ENCODE results near the gene PRR36. TPM values are rescaled to one million over a fixed set of nuclear protein-coding genes. Genes with fewer than 3 reads are reported as not detected.

The PRR36 gene
- total RNA-seq, 2 experiments from 2014 or later, result 0.17 TPM; not detected in 1

DNA sequence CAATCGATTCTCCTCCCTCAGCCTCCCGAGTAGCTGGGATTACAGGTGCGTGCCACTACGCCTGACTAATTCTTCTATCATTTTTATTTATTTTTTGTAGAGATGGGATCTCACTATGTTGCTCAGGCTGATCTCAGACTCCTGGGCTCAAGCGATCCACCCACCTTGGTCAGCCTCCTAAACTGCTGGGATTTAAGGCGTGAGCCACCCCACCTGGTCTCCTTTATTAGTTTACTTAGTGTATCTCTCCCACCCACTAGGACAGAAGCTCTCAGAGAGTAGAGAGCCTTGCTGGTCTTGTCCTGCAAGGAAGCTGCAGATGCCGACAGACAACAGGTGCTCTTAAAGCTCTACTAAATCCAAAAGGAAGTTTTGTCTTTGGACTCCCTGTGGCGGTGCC lies 11.6 kb upstream of the PRR36 start:
- Histone ChIP-seq H3K9me3 (ENCODE audit: low read length) (no peaks in the 10 kb centered on the region), H3K27ac (ENCODE audit: low read depth, low read length, poor library complexity, severe bottlenecking) (no peak overlapping the region), H4K20me1 (ENCODE audit: insufficient read depth, low read length) (no peaks in the 10 kb centered on the region), H3K4me3 (ENCODE audit: low read depth, low read length, poor library complexity, severe bottlenecking) (no peak overlapping the region), H2AFZ (ENCODE audit: low read length) (no peak overlapping the region), H3K79me2 (ENCODE audit: insufficient read depth, low read depth, low read length) (no peaks in the 10 kb centered on the region), H3K36me3 (ENCODE audit: insufficient read depth, low read length) (no peaks in the 10 kb centered on the region), H3K4me1 (ENCODE audit: insufficient read depth, low read length, poor library complexity, severe bottlenecking) (no peaks in the 10 kb centered on the region), H3K4me2 (ENCODE audit: low read length) (no peak overlapping the region), H3K9me2 (ENCODE audit: insufficient read depth, low read length) (no peaks in the 10 kb centered on the region)
- CTCF ChIA-PET (ENCODE audit: unreplicated experiment), result interaction anchor here (0.6 kb wide), 1 partner anchor 144 kb away, joined by 3 read pairs; no protein-coding TSS in a partner anchor
- intact Hi-C loops (cut with micrococcal nuclease; ENCODE audit: unreplicated experiment), result no loop called here
- no peak for TF ChIP-seq EZH2phosphoT487 (IDR thresholded peaks at IDR 0.05; ENCODE audit: borderline replicate concordance, low read depth, low read length)
- TF ChIP-seq, protein P1, sequence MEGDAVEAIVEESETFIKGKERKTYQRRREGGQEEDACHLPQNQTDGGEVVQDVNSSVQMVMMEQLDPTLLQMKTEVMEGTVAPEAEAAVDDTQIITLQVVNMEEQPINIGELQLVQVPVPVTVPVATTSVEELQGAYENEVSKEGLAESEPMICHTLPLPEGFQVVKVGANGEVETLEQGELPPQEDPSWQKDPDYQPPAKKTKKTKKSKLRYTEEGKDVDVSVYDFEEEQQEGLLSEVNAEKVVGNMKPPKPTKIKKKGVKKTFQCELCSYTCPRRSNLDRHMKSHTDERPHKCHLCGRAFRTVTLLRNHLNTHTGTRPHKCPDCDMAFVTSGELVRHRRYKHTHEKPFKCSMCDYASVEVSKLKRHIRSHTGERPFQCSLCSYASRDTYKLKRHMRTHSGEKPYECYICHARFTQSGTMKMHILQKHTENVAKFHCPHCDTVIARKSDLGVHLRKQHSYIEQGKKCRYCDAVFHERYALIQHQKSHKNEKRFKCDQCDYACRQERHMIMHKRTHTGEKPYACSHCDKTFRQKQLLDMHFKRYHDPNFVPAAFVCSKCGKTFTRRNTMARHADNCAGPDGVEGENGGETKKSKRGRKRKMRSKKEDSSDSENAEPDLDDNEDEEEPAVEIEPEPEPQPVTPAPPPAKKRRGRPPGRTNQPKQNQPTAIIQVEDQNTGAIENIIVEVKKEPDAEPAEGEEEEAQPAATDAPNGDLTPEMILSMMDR (conservative IDR thresholded peaks at IDR 0.05; ENCODE audit: low read length), result no peak
- BruUV-seq (replicated peaks), result no TSS peak
- POLR2A ChIA-PET, result no interaction called here
- DNase-seq (ENCODE audit: low spot score), result no peak

DNA sequence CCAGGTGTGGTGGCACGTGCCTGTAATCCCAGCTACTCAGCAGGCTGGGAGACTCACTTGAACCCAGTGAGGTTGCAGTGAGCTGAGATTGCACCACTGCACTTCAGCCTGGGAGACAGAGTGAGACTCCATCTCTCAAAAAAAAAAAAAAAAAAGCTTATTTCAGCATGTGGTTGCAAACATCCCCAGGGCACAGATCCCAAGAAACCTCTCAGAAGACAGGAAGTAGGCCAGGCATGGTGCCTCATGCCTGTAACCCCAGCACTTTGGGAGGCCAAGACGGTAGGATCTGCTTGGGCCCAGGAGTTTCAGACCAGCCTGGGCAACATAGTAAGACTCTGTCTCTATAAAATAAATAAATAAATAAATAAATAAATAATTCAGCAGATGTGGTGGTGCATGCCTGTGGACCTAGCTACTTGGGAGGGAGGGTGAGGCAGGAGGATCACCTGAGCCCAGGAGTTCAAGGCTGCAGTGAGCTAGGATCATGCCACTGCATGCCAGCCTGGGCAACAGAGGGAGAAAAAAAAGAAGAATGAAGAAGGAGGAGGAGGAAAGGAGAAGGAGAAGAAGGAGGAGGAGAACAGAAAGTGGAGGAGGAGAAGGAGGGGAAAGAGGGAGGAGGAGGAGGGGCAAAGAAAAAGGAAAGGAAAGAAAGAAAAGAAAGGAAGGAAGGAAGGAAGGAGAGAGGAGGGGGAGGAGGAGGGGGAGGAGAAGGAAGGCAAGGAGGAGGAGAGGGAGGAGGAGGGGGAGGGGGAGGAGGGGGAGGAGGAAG lies 9.8 kb upstream of the PRR36 start:
- Histone ChIP-seq H3K4me3 (ENCODE audit: low read depth, low read length, poor library complexity, severe bottlenecking) (no peak overlapping the region), H3K9me2 (ENCODE audit: insufficient read depth, low read length) (no peaks in the 10 kb centered on the region), H3K9me3 (ENCODE audit: low read length) (no peaks in the 10 kb centered on the region), H3K36me3 (ENCODE audit: insufficient read depth, low read length) (no peaks in the 10 kb centered on the region), H3K27ac (ENCODE audit: low read depth, low read length, poor library complexity, severe bottlenecking) (no peak overlapping the region), H3K4me1 (ENCODE audit: insufficient read depth, low read length, poor library complexity, severe bottlenecking) (no peaks in the 10 kb centered on the region), H3K79me2 (ENCODE audit: insufficient read depth, low read depth, low read length) (no peaks in the 10 kb centered on the region), H3K4me2 (ENCODE audit: low read length) (no peak overlapping the region), H2AFZ (ENCODE audit: low read length) (no peak overlapping the region), H4K20me1 (ENCODE audit: insufficient read depth, low read length) (no peaks in the 10 kb centered on the region)
- DNase-seq (ENCODE audit: low spot score), result no peak
- ChIA-PET CTCF (ENCODE audit: unreplicated experiment) (no interaction called here), POLR2A (interaction anchor here (0.7 kb wide), 1 partner anchor 459 kb away, joined by 3 read pairs; no protein-coding TSS in a partner anchor)
- no peak for TF ChIP-seq EZH2phosphoT487 (IDR thresholded peaks at IDR 0.05; ENCODE audit: borderline replicate concordance, low read depth, low read length)
- TF ChIP-seq, protein P1 (conservative IDR thresholded peaks at IDR 0.05; ENCODE audit: low read length), result no peak
- BruUV-seq (replicated peaks), result no TSS peak
- intact Hi-C loops (cut with micrococcal nuclease; ENCODE audit: unreplicated experiment), result no loop called here

DNA sequence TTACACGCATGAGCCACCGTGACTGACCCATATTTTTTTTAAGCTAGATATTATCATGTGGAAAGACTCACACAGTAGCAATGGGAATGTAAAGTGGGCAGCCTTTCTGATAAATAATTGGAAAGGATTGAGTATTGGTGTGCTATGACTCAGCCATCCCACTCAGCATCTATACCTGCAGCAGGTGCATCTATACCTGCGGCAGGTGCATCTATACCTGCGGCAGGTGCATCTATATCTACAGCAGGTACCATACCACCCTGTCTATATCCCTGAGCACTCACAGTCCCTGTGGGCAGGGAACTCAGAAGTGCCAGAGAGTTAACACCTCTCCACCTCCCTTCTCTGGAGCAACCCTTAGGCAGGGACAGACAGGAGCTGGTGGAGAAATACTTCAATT lies 8.9 kb upstream of the PRR36 start:
- Histone ChIP-seq H3K4me3 (ENCODE audit: low read depth, low read length, poor library complexity, severe bottlenecking) (no peak overlapping the region), H2AFZ (ENCODE audit: low read length) (no peak overlapping the region), H3K9me2 (ENCODE audit: insufficient read depth, low read length) (no peaks in the 10 kb centered on the region), H3K79me2 (ENCODE audit: insufficient read depth, low read depth, low read length) (no peaks in the 10 kb centered on the region), H3K27ac (ENCODE audit: low read depth, low read length, poor library complexity, severe bottlenecking) (no peak overlapping the region), H4K20me1 (ENCODE audit: insufficient read depth, low read length) (no peaks in the 10 kb centered on the region), H3K36me3 (ENCODE audit: insufficient read depth, low read length) (no peaks in the 10 kb centered on the region), H3K4me1 (ENCODE audit: insufficient read depth, low read length, poor library complexity, severe bottlenecking) (no peaks in the 10 kb centered on the region), H3K9me3 (ENCODE audit: low read length) (no peaks in the 10 kb centered on the region), H3K4me2 (ENCODE audit: low read length) (no peak overlapping the region)
- DNase-seq (ENCODE audit: low spot score), result no peak
- intact Hi-C loops (cut with micrococcal nuclease; ENCODE audit: unreplicated experiment), result no loop called here
- ChIA-PET CTCF (ENCODE audit: unreplicated experiment) (no interaction called here), POLR2A (interaction anchor here (0.7 kb wide), 1 partner anchor 458 kb away, joined by 3 read pairs; no protein-coding TSS in a partner anchor)
- TF ChIP-seq, protein P1 (conservative IDR thresholded peaks at IDR 0.05; ENCODE audit: low read length), result no peak
- BruUV-seq (replicated peaks), result no TSS peak

All from OCI-LY7 (cell line).